Breast epithelium (tissue), 3 donors: Measurements from ENCODE around the gene ARHGEF17.

Experiments
- POLR2A ChIP-seq: fragments of 450-650 bp; IDR thresholded peaks from one replicate; pipeline ENCODE4 v1.6.1; 2016; ENCODE audit warnings: antibody characterized with exemption, mild to moderate bottlenecking, moderate library complexity
- TF ChIP-seq, protein P1 (sequence below), 3 donors: fragments of 450-650 bp; IDR thresholded peaks; one replicate each; pipeline ENCODE4 v1.5.1; 2016 to 2017; ENCODE audit warnings: antibody characterized with exemption in 3 of 3, mild to moderate bottlenecking in 3 of 3, moderate library complexity in 3 of 3

DNA sequence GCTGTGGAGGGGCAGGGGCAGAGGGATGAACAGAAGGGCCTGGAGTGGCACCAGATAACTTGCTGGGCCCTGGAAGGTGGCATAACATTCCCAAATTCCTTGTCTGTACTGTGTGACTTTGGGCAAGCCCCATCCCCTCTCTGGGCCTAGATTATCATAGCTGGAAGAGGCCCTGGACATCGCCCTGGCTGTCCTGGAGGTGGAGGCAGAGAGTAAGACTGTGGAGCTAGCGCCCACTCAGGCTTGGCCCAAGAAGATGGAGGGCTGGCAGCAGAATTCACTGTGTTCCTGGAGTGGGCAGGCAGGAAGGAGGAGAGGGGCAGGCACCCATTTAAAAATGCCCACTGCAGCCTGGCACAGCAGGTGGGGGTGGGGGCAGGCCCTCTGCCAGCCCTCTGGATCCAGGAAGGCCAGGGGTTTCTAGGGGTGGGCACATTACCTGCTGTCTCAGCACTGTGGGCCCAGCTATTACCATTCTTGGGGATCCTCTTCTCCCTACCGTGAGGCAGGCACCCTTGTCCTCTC, 22.6 kb downstream of the ARHGEF17 start:
- TF ChIP-seq, protein P1, sequence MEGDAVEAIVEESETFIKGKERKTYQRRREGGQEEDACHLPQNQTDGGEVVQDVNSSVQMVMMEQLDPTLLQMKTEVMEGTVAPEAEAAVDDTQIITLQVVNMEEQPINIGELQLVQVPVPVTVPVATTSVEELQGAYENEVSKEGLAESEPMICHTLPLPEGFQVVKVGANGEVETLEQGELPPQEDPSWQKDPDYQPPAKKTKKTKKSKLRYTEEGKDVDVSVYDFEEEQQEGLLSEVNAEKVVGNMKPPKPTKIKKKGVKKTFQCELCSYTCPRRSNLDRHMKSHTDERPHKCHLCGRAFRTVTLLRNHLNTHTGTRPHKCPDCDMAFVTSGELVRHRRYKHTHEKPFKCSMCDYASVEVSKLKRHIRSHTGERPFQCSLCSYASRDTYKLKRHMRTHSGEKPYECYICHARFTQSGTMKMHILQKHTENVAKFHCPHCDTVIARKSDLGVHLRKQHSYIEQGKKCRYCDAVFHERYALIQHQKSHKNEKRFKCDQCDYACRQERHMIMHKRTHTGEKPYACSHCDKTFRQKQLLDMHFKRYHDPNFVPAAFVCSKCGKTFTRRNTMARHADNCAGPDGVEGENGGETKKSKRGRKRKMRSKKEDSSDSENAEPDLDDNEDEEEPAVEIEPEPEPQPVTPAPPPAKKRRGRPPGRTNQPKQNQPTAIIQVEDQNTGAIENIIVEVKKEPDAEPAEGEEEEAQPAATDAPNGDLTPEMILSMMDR (IDR thresholded peaks at IDR 0.05) = no peak
- no peak for TF ChIP-seq POLR2A
